ENCODE data around the gene TMEM119.

Gene TMEM119

GRCh38 chr12:108615918-108616317, 18.0 kb upstream of the TMEM119 start:
- H3K4me3 ChIP-seq (ENCODE audit: low read depth, low read length): no peak overlapping the region
- no peak for TF ChIP-seq MYC (IDR thresholded peaks at IDR 0.05; ENCODE audit: low read depth, low read length)
- DNase-seq (ENCODE audit: low read depth): no peak

- no peak for TF ChIP-seq MYC (IDR thresholded peaks at IDR 0.05; ENCODE audit: low read depth, low read length)
- no peak for TF ChIP-seq CTCF (IDR thresholded peaks at IDR 0.05; ENCODE audit: low read depth, low read length)
- no peak for TF ChIP-seq MAX (IDR thresholded peaks at IDR 0.05; ENCODE audit: low read depth, low read length)
- no peak for TF ChIP-seq POLR2A (IDR thresholded peaks at IDR 0.05; ENCODE audit: extremely low read depth, insufficient read length)
- no peak for DNase-seq (ENCODE audit: low read depth)
- H3K4me3 ChIP-seq (ENCODE audit: low read depth, low read length): no peak overlapping the region
These were observed 16.8 kb upstream of the TMEM119 start for GRCh38 chr12:108614639-108615038.

- no peak overlapping the region for H3K4me3 ChIP-seq (ENCODE audit: low read depth, low read length)
- TF ChIP-seq MYC (IDR thresholded peaks at IDR 0.05; ENCODE audit: low read depth, low read length): no peak
- no peak for TF ChIP-seq MAX (IDR thresholded peaks at IDR 0.05; ENCODE audit: low read depth, low read length)
- no peak for TF ChIP-seq POLR2A (IDR thresholded peaks at IDR 0.05; ENCODE audit: extremely low read depth, insufficient read length)
- TF ChIP-seq CTCF (IDR thresholded peaks at IDR 0.05; ENCODE audit: low read depth, low read length): no peak
- DNase-seq (ENCODE audit: low read depth): no peak
These were observed 16.2 kb upstream of the TMEM119 start for GRCh38 chr12:108614041-108614440.

- H3K4me3 ChIP-seq (ENCODE audit: low read depth, low read length): no peak overlapping the region
- DNase-seq (ENCODE audit: low read depth): no peak
- TF ChIP-seq MAX (IDR thresholded peaks at IDR 0.05; ENCODE audit: low read depth, low read length): no peak
These were observed 15.7 kb upstream of the TMEM119 start for GRCh38 chr12:108613548-108613947.

GRCh38 chr12:108612788-108613282, 15.0 kb upstream of the TMEM119 start:
- H3K4me3 ChIP-seq (ENCODE audit: low read depth, low read length): no peak overlapping the region
- DNase-seq (ENCODE audit: low read depth): no peak
- TF ChIP-seq CTCF (IDR thresholded peaks at IDR 0.05; ENCODE audit: low read depth, low read length) (no peak), POLR2A (IDR thresholded peaks at IDR 0.05; ENCODE audit: extremely low read depth, insufficient read length) (no peak), MYC (IDR thresholded peaks at IDR 0.05; ENCODE audit: low read depth, low read length) (no peak), MAX (IDR thresholded peaks at IDR 0.05; ENCODE audit: low read depth, low read length) (no peak)

GRCh38 chr12:108611884-108612415, 14.1 kb upstream of the TMEM119 start:
- DNase-seq (ENCODE audit: low read depth): peak; percentile 85

More at GRCh38 chr12:108611884-108612415, 14.1 kb upstream of the TMEM119 start:
- no peak for TF ChIP-seq MYC (IDR thresholded peaks at IDR 0.05; ENCODE audit: low read depth, low read length)
- TF ChIP-seq CTCF (IDR thresholded peaks at IDR 0.05; ENCODE audit: low read depth, low read length): peak; percentile 91
- TF ChIP-seq MAX (IDR thresholded peaks at IDR 0.05; ENCODE audit: low read depth, low read length): peak; percentile 34; the same call in 1 of the 2 replicates
- H3K4me3 ChIP-seq (ENCODE audit: low read depth, low read length): no peak overlapping the region

Data from NB4 (cell line).